HepG2 (cell line): ENCODE data around the gene AADACL4. TPM values are rescaled to one million over a fixed set of nuclear protein-coding genes. Genes with fewer than 3 reads are reported as not detected.

Experiments used
- AHDC1 ChIP-seq: sonication (generic); formaldehyde crosslinking; IDR thresholded peaks from 2 replicates; pipeline ENCODE4 v1.5.1; 2020; ENCODE audit warnings: mild to moderate bottlenecking, missing genetic modification reagents, borderline replicate concordance
- BCLAF1 ChIP-seq: fragments of 450-650 bp; IDR thresholded peaks from 2 replicates; pipeline ENCODE4 v1.6.1; 2017; ENCODE audit warnings: mild to moderate bottlenecking
- CEBPG ChIP-seq: IDR thresholded peaks from 2 replicates; pipeline ENCODE4 v1.6.1; 2016
- CREM ChIP-seq, 2 experiments: sonication (generic) in 1 of 2; formaldehyde crosslinking in 1 of 2; IDR thresholded peaks; 2 replicates each; pipeline versions ENCODE4 v1.4.0 to v1.6.1; 2016 to 2020; ENCODE audit warnings: antibody characterized with exemption in 1 of 2, mild to moderate bottlenecking in 1 of 2, missing genetic modification reagents in 1 of 2
- FOXC1 ChIP-seq: sonication (generic); formaldehyde crosslinking; IDR thresholded peaks from 2 replicates; pipeline ENCODE4 v1.8.0; 2022; ENCODE audit warnings: mild to moderate bottlenecking, missing genetic modification reagents, borderline replicate concordance
- GTF3A ChIP-seq: sonication (generic); formaldehyde crosslinking; conservative IDR thresholded peaks from 2 replicates; pipeline ENCODE4 v1.4.0; 2020; ENCODE audit warnings: mild to moderate bottlenecking, missing genetic modification reagents
- JUN ChIP-seq: sonication (generic); formaldehyde crosslinking; IDR thresholded peaks from 2 replicates; pipeline ENCODE4 v1.4.0; 2020; ENCODE audit warnings: mild to moderate bottlenecking, missing genetic modification reagents
- KLF6 ChIP-seq: IDR thresholded peaks from 2 replicates; pipeline ENCODE4 v1.8.0; 2016; ENCODE audit warnings: missing biosample characterization, missing genetic modification reagents
- MAFF ChIP-seq: IDR thresholded peaks from 2 replicates; pipeline ENCODE4 v1.6.1; 2011; ENCODE audit warnings: low read depth, low read length, improper control_type of control experiment
- MIER2 ChIP-seq: IDR thresholded peaks from 2 replicates; pipeline ENCODE4 v1.6.1; 2016; ENCODE audit warnings: missing biosample characterization, missing genetic modification reagents
- MTA1 ChIP-seq: sonication (generic); formaldehyde crosslinking; IDR thresholded peaks from 2 replicates; pipeline ENCODE4 v1.4.0; 2020; ENCODE audit warnings: missing genetic modification reagents, mild to moderate bottlenecking, borderline replicate concordance
- MXD4 ChIP-seq: IDR thresholded peaks from 2 replicates; pipeline ENCODE4 v1.6.1; 2016; ENCODE audit warnings: mild to moderate bottlenecking, missing biosample characterization, missing genetic modification reagents
- NFE2L2 ChIP-seq: fragments of 150-350 bp; IDR thresholded peaks from 2 replicates; pipeline ENCODE4 v1.6.1; 2014; ENCODE audit warnings: low read length
- SMAD1 ChIP-seq: sonication (generic); formaldehyde crosslinking; IDR thresholded peaks from 2 replicates; pipeline ENCODE4 v1.4.0; 2020; ENCODE audit warnings: missing genetic modification reagents, low read depth, mild to moderate bottlenecking, borderline replicate concordance
- SMAD3 ChIP-seq: sonication (generic); formaldehyde crosslinking; IDR thresholded peaks from 2 replicates; pipeline ENCODE4 v1.4.0; 2020; ENCODE audit warnings: missing genetic modification reagents
- SMC3 ChIP-seq: IDR thresholded peaks from 2 replicates; pipeline ENCODE4 v1.6.1; 2011; ENCODE audit warnings: low read length, improper control_type of control experiment
- SP140L ChIP-seq: sonication (generic); formaldehyde crosslinking; IDR thresholded peaks from 2 replicates; pipeline ENCODE4 v1.4.0; 2020; ENCODE audit warnings: missing genetic modification reagents, borderline replicate concordance
- ZBTB21 ChIP-seq: sonication (generic); formaldehyde crosslinking; IDR thresholded peaks from 2 replicates; pipeline ENCODE4 v1.4.0; 2020; ENCODE audit warnings: missing genetic modification reagents
- ZNF10 ChIP-seq: sonication (generic); formaldehyde crosslinking; IDR thresholded peaks from 2 replicates; pipeline ENCODE4 v1.4.0; 2020; ENCODE audit warnings: mild to moderate bottlenecking, low read depth, missing genetic modification reagents, borderline replicate concordance
- ZNF232 ChIP-seq: sonication (generic); formaldehyde crosslinking; IDR thresholded peaks from 2 replicates; pipeline ENCODE4 v1.4.0; 2020; ENCODE audit warnings: missing genetic modification reagents, borderline replicate concordance
- ZNF331 ChIP-seq: sonication (generic); formaldehyde crosslinking; IDR thresholded peaks from 2 replicates; pipeline ENCODE4 v1.4.0; 2020; ENCODE audit warnings: missing genetic modification reagents
- ZNF746 ChIP-seq: sonication (generic); formaldehyde crosslinking; IDR thresholded peaks from 2 replicates; pipeline ENCODE4 v1.8.0; 2022; ENCODE audit warnings: mild to moderate bottlenecking, missing genetic modification reagents
- polyA plus RNA-seq, 8 experiments: library from polyadenylated mRNA; depleted of rRNA in 3 of 8; stranded (reverse) in 7 of 8; unstranded in 1 of 8; fragments of >200 nt; fragmentation: Illumina TruSeq in 4 of 8; extraction: Trizol in 4 of 8; gene quantifications; 2 replicates each; pipeline versions ENCODE4 v1.2.1 to v1.2.3, GENCODE V29; 2011 to 2016; ENCODE audit warnings: low read depth in 4 of 8, missing spikeins in 1 of 8, mixed read lengths in 1 of 8; ENCODE audit not compliant: insufficient read depth in 1 of 8
- total RNA-seq, 5 experiments: library from RNA; depleted of rRNA; stranded (reverse); fragments of >200 nt; fragmentation: Illumina TruSeq; extraction: Trizol; gene quantifications; 2 replicates each; pipeline ENCODE4 v1.2.3, GENCODE V29; 2016; ENCODE audit warnings: low read depth in 1 of 5

The AADACL4 gene
- total and polyA plus RNA-seq, 2 of the 13 experiments (the other 11 are each of a cell fraction or from before 2014, with no cell fraction given), result not detected

DNA sequence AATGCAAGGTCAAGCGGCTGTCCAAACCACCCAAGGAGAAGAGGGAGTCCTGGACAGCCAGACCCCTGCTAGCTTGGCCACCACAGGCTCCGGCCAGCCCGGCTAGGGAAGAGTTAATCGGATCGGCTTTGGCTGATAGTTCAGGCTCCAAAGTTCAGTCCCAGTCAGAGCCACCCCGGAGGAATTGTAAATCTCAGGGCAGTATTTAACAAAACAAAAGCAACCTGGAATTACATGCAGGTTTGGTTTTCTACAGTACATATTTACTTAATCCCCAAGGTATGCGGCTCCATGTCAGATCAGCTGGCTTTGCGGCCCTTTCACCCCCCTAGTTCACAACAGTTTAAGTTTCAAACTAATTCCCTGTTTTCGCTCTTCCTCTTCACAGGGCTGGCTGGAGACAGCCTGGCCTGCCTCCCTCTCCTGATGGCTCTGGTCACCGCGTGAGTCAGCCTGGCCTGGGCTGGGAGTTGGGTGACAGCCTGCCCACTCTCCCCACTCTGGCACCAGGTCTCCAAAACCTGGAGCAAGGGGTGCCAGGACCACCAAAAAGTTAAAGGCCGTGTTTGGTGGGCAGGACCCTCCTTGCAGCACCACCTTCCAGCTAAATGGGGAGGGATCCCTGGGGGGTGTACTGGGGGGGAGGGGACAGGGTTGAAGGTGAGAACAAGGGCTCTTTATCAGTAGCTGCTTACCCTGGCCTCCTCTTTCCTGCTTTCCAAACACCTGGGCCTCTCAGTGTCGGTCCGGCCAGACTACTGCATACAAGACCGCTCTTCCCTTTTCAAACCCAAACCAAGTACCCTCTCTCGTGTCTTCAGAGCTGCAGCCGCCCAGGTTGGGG, 27.8 kb upstream of the AADACL4 start (continued):
- TF ChIP-seq BCLAF1 (no peak), NFE2L2 (no peak), ZNF331 (CRISPR knock-in tag) (peak; percentile 48; the same call in 1 of the 2 replicates), SMAD3 (no peak; the same call in 1 of the 2 replicates), KLF6 (CRISPR knock-in tag) (peak; percentile 21; the same call in 1 of the 2 replicates), SMAD1 (CRISPR knock-in tag) (no peak), ZNF746 (CRISPR knock-in tag) (peak; percentile 88; the same call in 1 of the 2 replicates), JUN (CRISPR knock-in tag) (peak; percentile 84; the same call in 1 of the 2 replicates), ZBTB21 (CRISPR knock-in tag) (no peak), MAFF (no peak), SMC3 (no peak), MIER2 (CRISPR knock-in tag) (peak; percentile 67; the same call in 1 of the 2 replicates), SP140L (CRISPR knock-in tag) (0 out of 2 replicates have a peak, but pooled peaks have one; percentile 74), CREM (IDR thresholded peaks at IDR 0.05) (peak; percentile 88), CREM (CRISPR knock-in tag; IDR thresholded peaks at IDR 0.05) (no peak), ZNF10 (CRISPR knock-in tag) (no peak), FOXC1 (peak; percentile 70; the same call in 1 of the 2 replicates), GTF3A (CRISPR knock-in tag) (no peak), ZNF232 (peak; percentile 18; the same call in 1 of the 2 replicates), MXD4 (no peak), CEBPG (CRISPR knock-in tag) (0 out of 2 replicates have a peak, but pooled peaks have one; percentile 17), AHDC1 (CRISPR knock-in tag) (peak; percentile 91; the same call in 1 of the 2 replicates), MTA1 (peak; percentile 61; the same call in 1 of the 2 replicates)
